Embryonic facial prominence (tissue), 1 donor: Measurements from ENCODE around the gene PIK3C3.
A peak's percentile ranks its signal among the peaks of the same experiment; 100 is the strongest.
"Not testable (repeated sequence)": the region's sequence is repeated elsewhere in the genome, so short reads cannot be mapped to it uniquely, and the experiment has no call there.

ENCODE experiments used
- DNase-seq: peaks from one replicate; pipeline ENCODE4 v3.0.0-alpha.2; 2016; ENCODE audit errors: extremely low spot score

PIK3C3 gene

DNA sequence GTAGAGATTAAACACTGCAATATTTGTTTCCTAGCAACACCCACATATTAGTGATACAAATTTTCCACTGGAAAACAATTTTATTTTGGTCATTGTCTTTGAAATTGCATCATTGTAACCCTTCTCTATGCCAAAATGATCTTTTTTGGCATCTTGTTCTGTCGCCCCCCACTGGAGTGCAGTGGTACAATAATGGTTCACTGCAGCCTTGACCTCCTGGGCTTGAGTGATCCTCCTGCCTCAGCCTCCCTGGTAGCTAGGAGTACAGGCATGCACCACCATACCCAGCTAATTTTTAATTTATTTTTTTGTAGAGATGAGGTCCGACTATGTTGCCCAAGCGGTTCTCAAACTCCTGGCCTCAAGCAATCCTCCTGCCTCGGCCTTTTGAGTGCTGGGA is 117.4 kb downstream of the PIK3C3 start:
- DNase-seq = no peak

- no peak for DNase-seq
These were observed 119.7 kb downstream of the PIK3C3 start for GRCh38 chr18:42074704-42075103.

GRCh38 chr18:42078711-42079110 is 123.7 kb downstream of the PIK3C3 start:
- DNase-seq = no peak

DNA sequence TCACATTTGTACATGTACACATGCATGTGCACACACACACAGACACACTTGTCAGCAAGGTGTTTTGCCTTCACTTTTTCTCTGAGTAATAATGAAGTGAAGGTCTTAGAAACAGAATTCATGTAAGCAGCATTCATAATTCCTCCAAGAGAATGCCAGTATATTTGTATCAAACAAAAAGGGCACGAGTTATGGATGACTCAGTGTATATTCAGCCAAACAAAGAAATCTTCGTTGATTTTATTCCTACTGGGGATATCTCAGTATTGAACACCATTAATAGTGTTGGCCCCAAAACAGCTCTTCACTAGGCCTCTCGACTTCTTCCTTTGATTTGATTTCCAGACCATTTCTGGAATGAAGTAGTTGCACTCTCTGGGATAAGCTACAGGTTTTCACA is 125.3 kb downstream of the PIK3C3 start:
- no peak for DNase-seq

- no peak for DNase-seq
These were observed 127.6 kb downstream of the PIK3C3 start for GRCh38 chr18:42082415-42083234.

DNA sequence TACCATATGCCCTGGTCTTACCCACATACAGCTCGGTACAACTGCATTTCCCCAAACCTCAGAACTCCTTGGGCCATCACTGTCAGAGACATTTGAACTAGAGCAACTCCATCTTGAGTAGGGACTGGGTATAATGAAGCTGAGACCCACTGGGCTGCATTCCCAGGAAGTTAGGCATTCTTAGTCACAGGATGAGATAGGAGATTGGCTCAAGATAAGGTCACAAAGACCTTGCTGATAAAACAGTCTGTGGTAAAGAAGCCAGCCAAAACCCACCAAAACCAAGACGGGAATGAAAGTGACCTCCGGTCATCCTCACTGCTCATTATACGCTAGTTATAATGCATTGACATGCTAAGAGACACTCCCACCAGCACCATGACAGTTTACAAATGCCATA is 131.3 kb downstream of the PIK3C3 start:
- no peak for DNase-seq

GRCh38 chr18:42087235-42087634 is 132.2 kb downstream of the PIK3C3 start:
- no peak for DNase-seq

DNA sequence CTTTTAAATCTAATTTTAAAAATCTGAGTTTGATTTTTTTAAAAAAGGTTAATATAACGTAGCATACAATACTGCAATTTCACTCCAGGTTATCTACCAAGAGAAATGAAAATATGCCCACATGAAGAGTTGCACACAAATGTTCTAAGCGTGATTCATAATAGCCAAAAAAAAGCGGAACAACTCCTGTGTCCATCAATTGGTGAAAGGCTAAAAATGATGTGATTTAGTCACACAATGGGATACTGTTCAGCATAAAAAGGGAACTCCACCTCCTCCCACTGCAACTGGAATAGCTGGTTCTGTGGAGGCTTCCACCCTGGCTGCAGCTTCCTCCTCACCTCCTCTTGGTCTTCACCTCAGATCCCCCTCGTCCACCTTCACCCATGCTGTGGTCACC is 132.8 kb downstream of the PIK3C3 start:
- no peak for DNase-seq

DNA sequence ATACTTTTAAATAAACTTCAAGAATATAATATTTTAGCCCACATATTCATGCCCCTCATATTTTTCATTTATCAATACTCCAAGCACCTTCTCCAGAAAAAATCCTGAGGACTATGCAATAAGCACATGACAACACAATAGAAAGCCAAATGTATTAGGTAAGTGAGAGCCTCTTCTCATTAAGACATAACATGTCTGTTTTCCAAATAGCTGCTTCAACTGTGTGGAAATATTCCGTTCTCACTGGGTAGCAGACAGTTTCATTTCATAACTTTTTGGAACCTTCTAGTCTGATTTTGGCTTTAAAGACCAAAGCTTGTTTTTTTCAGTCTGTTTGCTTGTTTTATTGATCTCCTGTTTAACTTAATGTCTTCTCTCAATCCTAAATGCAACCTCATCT is 137.8 kb downstream of the PIK3C3 start:
- no peak for DNase-seq

DNA sequence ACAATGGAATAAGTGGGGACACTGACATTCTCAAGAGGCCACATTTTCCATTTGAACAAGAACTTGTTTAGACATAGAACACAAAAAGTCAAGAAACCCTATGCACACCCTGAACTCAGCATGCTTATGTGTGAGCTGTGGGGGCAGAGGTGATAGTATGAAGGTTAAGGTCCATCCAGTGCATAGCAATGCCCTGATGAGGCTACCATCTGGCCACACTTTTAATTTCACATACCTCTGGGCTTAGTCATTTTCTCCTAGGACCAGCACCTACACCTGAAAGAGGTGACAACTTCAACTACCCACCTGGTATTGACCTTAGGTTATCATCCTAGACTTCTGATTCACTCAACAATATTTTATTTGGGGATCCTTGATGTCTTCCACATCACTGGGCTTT is 139.8 kb downstream of the PIK3C3 start:
- DNase-seq = no peak

- DNase-seq = no peak
These were observed 140.8 kb downstream of the PIK3C3 start for GRCh38 chr18:42095732-42096377.

DNA sequence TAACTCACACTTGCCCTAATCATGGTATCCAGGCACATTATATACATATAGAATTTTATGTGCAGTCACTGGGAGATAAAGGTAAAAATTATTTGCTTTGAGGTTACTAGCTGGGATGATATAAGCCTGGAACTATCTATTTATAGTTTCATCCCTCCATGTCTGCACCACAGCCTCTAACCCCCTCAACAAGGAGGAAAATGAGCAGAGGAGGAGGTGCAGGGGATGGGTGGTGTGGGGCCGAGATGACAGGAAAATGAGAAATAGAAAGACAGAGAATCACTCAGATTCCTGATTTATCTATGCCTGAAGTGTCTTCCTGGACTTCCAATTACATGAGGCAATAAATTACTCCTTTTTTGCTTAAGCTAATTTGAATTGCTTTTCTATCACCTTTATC is 145.2 kb downstream of the PIK3C3 start:
- no peak for DNase-seq

- no peak for DNase-seq
These were observed 145.9 kb downstream of the PIK3C3 start for GRCh38 chr18:42100911-42101310.

- DNase-seq = no peak
These were observed 150.4 kb downstream of the PIK3C3 start for GRCh38 chr18:42105394-42105793.

DNA sequence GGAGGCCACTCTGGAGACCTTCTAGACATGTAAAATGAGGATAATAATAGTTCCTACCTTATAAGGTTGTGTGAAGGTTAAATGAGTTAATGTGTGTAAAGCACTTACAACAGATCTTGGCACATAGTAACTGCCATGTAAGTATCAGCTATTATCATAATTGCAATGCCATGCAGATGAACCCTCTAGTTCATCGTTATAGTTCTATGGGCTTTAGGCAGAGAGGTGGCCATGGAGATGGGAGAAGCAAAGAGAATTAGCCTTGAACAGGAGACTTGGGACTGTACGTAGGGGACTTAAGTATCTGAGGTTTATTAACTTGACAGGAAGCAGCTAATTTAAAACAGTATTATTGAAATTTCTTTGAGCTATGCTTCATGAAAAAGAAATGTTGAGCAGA is 151.8 kb downstream of the PIK3C3 start:
- DNase-seq = no peak

DNA sequence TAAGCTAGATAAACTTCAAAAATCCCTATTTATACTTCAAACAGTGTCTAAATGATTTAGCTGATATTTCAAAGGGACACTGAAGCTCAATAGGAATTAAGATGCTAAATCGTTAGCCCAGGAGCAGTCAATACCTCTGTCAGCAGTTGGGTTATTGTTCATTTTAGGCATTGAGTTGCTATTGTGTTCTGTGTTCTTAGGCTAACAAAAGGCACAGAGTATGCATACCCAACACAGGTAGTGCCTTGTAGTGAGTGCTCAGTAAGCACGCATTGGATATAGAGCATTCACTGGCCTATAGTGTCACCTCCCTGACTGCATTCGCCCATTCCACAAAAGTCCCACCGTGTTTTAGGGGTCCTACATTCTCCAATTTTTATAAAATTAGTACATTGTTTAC is 152.3 kb downstream of the PIK3C3 start:
- no peak for DNase-seq

DNA sequence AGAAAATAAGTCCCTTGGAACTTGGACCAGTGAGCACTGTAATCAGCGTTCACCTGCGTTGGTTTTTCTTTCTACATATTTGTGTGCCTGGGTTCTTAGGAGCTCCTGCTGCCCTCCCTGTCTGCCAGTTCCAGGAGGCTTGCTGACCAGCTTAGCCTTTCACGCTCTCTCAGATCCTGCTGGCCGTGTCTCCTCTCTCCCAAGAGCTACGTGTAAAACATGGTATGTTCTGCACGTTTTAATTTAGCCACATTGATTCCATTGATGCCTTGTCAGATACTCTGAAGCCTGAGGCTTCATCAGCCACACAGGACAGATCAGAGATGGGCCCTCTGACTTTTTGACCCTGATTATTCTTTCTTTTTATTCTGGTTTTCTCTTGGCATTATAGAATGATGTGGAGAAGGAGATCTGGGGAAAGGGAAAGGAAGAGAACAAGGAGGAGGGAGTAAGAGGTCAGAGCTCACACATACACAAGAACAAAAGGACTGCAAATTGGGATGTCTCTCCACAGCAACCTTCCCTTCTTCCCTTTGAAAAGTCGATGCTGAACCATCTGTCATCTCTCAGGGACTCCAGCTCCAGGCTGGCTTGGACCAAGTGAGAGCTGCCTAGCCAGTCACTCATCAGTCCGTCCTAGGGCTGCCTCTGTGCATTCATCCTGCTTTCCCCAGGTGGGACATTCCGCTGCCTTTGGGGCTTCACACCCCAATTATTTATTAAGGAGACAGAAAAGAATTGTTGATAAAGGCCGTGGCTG is 152.8 kb downstream of the PIK3C3 start:
- no peak for DNase-seq

DNA sequence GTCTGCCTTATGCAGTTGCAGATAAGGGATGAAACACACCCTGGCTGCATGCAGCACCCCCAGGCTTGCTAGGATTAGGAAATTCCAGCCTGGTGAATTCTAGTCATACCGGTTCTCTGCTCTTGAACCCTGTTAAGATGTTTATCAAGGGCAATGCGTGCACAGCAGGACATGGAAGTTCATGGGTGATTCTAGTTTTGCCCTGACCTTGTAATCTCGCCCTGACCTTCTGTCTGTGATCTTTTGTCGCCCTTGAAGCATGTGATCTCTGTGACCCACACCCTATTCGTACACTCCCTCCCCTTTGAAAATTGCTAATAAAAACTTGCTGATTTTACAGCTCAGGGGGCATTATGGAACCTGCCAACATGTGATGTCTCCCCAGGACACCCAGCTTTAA is 157.1 kb downstream of the PIK3C3 start:
- not testable (repeated sequence) for DNase-seq

DNA sequence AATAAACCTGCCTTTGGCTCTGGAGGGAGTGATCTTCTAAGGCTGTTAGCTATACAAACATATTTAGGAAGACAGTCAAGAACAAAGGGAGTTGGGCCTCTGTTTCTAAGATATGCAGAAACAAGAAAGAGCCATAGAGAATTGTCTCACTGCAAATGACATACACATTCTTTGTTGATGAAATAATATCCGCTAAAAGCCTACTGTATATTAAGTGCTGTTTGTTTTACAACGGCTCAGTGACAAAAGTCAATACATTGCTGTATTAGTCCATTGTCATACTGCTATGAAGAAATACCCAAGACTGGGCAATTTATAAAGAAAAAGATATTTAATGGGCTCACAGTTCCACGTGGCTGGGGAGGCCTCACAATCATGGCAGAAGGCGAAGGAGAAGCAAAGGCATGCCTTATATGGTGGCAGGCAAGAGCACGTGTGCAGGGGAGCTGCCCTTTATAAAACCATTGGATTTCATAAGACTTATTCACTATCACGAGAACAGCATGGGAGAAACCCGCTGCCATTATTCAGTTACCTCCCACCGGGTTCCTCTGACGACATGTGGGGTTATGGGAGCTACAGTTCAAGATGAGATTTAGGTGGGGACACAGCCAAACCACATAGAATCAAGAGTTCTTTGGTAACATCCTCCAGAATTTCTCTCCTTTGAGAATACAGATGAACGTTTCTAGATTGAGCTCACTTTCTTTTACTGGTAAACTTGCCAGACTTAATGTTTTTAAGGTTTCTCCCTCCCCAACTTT is 157.8 kb downstream of the PIK3C3 start:
- DNase-seq = no peak

DNA sequence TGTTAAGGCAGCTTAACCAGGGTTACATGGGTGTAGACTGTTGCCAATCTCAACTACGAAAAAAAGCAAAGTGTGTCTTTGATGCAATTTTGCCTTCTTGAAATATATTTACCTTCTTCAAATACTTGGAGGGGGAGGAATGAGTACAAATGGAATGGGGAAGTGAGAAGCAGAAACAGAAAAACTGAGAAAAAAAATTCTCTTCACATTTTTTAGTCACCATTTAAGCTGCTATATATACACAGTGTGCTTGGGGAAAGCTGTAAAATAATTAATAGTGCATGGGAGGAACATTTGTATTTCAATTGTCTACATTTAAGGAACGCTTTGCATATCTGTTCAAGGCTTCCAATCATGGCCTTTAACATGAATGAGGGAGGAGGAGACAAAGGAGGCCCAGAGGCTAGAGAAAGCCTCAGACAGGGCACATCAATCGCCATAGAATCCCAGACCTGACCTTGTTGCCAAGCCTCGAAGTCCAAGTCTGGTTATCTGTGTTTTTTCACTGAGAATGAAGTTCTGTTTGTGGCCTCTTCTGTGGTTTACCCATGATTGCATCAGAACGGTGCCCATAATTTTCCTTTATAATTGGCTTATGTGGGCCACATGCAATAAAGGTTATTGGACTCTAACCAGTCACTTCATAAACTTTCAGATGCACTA is 158.6 kb downstream of the PIK3C3 start:
- DNase-seq = no peak

DNA sequence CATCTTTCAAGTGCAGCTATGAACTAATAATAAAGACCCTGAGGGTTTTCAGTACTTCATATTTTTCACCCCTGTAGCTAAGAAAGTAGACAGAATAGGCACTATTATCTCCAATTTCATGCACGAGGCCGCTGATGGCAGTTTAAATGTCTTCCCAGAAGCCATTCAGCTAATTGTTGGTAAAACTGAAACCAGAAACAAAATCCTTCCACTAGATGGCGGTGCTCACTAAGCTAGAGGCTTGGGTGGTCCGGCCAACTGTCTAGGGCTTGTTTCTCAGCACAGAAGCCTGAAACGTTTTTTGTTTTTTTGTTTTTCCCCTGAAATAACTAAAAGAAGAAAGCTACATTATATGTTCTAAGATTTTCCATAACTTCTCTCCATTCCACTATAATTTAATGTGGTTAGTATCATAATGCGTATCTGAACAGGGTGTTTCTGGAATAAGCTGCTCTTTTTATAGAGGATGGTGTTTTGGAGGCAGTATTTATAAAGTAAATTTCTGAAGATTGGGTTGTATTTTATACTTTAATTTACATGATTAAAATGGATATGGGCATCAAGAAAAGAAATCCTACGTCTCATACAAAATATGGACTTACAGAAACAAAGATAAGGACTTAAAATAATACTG is 159.4 kb downstream of the PIK3C3 start:
- DNase-seq = peak; percentile 79
